Prostate gland (tissue), 2 donors: ENCODE results near the gene ECSCR.

ENCODE experiments used
- POLR2A ChIP-seq: fragments of 450-650 bp; IDR thresholded peaks from one replicate; pipeline ENCODE4 v1.6.1; 2016; ENCODE audit warnings: antibody characterized with exemption, mild to moderate bottlenecking
- TF ChIP-seq, protein P1 (sequence below), 4 experiments: fragments of 200-600 bp in 2 of 4; fragments of 450-650 bp in 2 of 4; sonication (generic) in 2 of 4; IDR thresholded peaks; 1 replicate in 3 of 4; 2 replicates in 1 of 4; pipeline ENCODE4 v1.5.1; 2016 to 2019; ENCODE audit warnings: antibody characterized with exemption in 4 of 4, mild to moderate bottlenecking in 2 of 4, moderate library complexity in 2 of 4

DNA sequence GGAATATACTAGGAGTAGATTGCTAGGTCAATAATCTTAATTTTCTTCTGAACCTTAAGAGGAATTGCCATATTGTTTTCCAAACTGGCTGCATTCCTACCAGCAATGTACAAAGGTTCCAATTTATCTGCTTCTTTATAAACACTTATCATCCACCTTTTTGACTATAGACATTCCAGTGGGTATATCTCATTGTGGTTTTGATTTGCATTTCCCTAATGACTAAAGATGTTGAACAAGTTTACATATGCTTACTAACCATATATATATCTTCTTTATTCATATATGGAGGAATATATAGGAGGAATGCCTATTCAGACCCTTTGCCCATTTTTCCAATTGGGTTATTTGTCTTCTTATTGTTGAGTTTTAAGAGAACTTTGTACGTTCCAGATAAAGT, 30.8 kb downstream of the ECSCR start:
- TF ChIP-seq, protein P1, sequence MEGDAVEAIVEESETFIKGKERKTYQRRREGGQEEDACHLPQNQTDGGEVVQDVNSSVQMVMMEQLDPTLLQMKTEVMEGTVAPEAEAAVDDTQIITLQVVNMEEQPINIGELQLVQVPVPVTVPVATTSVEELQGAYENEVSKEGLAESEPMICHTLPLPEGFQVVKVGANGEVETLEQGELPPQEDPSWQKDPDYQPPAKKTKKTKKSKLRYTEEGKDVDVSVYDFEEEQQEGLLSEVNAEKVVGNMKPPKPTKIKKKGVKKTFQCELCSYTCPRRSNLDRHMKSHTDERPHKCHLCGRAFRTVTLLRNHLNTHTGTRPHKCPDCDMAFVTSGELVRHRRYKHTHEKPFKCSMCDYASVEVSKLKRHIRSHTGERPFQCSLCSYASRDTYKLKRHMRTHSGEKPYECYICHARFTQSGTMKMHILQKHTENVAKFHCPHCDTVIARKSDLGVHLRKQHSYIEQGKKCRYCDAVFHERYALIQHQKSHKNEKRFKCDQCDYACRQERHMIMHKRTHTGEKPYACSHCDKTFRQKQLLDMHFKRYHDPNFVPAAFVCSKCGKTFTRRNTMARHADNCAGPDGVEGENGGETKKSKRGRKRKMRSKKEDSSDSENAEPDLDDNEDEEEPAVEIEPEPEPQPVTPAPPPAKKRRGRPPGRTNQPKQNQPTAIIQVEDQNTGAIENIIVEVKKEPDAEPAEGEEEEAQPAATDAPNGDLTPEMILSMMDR (IDR thresholded peaks at IDR 0.05): no peak
- no peak for TF ChIP-seq POLR2A
